ENCODE data around the gene SDHA. TPM values are rescaled to one million over a fixed set of nuclear protein-coding genes. Genes with fewer than 3 reads are reported as not detected.
A peak's percentile ranks its signal among the peaks of the same experiment; 100 is the strongest.
"Not testable (repeated sequence)": the region's sequence is repeated elsewhere in the genome, so short reads cannot be mapped to it uniquely, and the experiment has no call there.

SDHA gene
- total RNA-seq, 2 experiments from 2014 or later = 201 TPM

DNA sequence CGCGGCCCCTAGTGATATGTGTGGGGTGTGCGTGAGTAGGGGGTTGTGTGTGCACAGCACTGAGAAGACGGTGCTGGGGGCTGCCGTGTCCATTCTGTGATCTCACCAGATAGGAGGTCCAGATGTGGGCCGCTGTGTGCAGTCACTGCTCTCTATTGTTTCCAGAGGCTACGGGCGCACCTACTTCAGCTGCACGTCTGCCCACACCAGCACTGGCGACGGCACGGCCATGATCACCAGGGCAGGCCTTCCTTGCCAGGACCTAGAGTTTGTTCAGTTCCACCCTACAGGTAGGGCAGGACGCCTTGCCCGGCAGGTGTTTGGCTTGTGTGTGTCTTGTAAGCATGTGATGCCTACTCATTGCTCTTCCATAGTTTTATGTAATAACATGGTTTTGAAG, 12.6 kb downstream of the SDHA start:
- Mint-ChIP-seq H3K4me3 (no peak overlapping the region), H3K27me3 (no peaks in the 10 kb centered on the region), H3K9me3 (ENCODE audit: low read depth) (no peaks in the 10 kb centered on the region), H3K36me3 (peaks cover 57% of the 10 kb centered on the region), H3K4me1 (peaks cover 14% of the 10 kb centered on the region), H3K27ac (no peak overlapping the region)
- ATAC-seq (peak; percentile 9), DNase-seq (no peak)
- CTCF ChIA-PET = interaction anchor here (1.1 to 1.8 kb wide), 2 partner anchors 12 to 42 kb away, joined by 3 to 6 read pairs; partner anchors contain the start of genes CCDC127 and SDHA

DNA sequence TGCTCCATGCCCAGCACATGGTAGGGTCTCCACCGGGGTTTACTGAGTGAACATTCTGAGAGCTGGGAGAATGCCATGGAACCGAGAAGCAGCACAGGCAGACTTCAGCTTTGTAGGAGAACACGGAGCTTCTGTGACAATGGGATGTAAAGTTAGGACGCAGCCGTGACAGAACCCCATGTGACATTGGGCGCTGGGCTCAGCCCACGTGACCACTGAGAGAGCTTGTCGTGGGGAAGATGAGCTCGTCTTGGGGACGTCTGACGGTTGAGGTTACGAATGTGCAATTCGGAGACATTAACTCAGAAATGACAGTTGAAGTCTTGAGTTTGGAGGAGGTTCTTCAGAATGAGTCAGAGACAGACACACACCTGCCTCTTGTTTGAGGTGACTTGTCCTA, 13.5 kb downstream of the SDHA start:
- DNase-seq (no peak), ATAC-seq (peak; percentile 53)
- no peaks in the 10 kb centered on the region for H3K9me3 Mint-ChIP-seq (ENCODE audit: low read depth)
- H3K4me1 Mint-ChIP-seq = peaks cover 14% of the 10 kb centered on the region
- no peak overlapping the region for H3K4me3 Mint-ChIP-seq
- H3K27ac Mint-ChIP-seq = peak overlapping the region; percentile 43
- H3K36me3 Mint-ChIP-seq = peaks cover 56% of the 10 kb centered on the region
- H3K27me3 Mint-ChIP-seq = no peaks in the 10 kb centered on the region
- CTCF ChIA-PET = interaction anchor here (1.3 to 1.8 kb wide), 2 partner anchors 13 to 39 kb away, joined by 4 to 6 read pairs; partner anchors contain the start of genes CCDC127 and SDHA

- H3K27me3 Mint-ChIP-seq; DNase-seq; H3K9me3 Mint-ChIP-seq (ENCODE audit: low read depth); H3K27ac Mint-ChIP-seq; H3K4me3 Mint-ChIP-seq; CTCF ChIA-PET; ATAC-seq: not testable (repeated sequence)
- Mint-ChIP-seq H3K4me1 (peaks cover 14% of the 10 kb centered on the region), H3K36me3 (peaks cover 49% of the 10 kb centered on the region)
These were observed 15.3 kb downstream of the SDHA start for GRCh38 chr5:233426-233825.

GRCh38 chr5:234450-234849, 16.3 kb downstream of the SDHA start:
- no peak overlapping the region for H3K4me3 Mint-ChIP-seq
- DNase-seq = no peak
- no peaks in the 10 kb centered on the region for H3K27me3 Mint-ChIP-seq
- no peak for ATAC-seq
- CTCF ChIA-PET = no interaction called here
- H3K36me3 Mint-ChIP-seq = peaks cover 49% of the 10 kb centered on the region
- H3K4me1 Mint-ChIP-seq = peaks cover 14% of the 10 kb centered on the region
- H3K9me3 Mint-ChIP-seq (ENCODE audit: low read depth) = no peaks in the 10 kb centered on the region
- no peak overlapping the region for H3K27ac Mint-ChIP-seq

- H3K27ac Mint-ChIP-seq; DNase-seq; CTCF ChIA-PET; H3K9me3 Mint-ChIP-seq (ENCODE audit: low read depth); H3K4me3 Mint-ChIP-seq; H3K27me3 Mint-ChIP-seq; ATAC-seq: not testable (repeated sequence)
- peaks cover 56% of the 10 kb centered on the region for H3K36me3 Mint-ChIP-seq
- peaks cover 14% of the 10 kb centered on the region for H3K4me1 Mint-ChIP-seq
These were observed 17.4 kb downstream of the SDHA start for GRCh38 chr5:235527-235926.

- CTCF ChIA-PET; ATAC-seq; H3K9me3 Mint-ChIP-seq (ENCODE audit: low read depth); H3K27me3 Mint-ChIP-seq; H3K4me1 Mint-ChIP-seq; DNase-seq; H3K4me3 Mint-ChIP-seq; H3K27ac Mint-ChIP-seq: not testable (repeated sequence)
- H3K36me3 Mint-ChIP-seq = peaks cover 64% of the 10 kb centered on the region
These were observed 19.8 kb downstream of the SDHA start for GRCh38 chr5:237931-238330.

GRCh38 chr5:240550-240949, 22.4 kb downstream of the SDHA start:
- ATAC-seq; H3K27ac Mint-ChIP-seq; H3K4me3 Mint-ChIP-seq; CTCF ChIA-PET; DNase-seq; H3K27me3 Mint-ChIP-seq; H3K9me3 Mint-ChIP-seq (ENCODE audit: low read depth): not testable (repeated sequence)
- Mint-ChIP-seq H3K4me1 (peaks cover 12% of the 10 kb centered on the region), H3K36me3 (peaks cover 61% of the 10 kb centered on the region)

DNA sequence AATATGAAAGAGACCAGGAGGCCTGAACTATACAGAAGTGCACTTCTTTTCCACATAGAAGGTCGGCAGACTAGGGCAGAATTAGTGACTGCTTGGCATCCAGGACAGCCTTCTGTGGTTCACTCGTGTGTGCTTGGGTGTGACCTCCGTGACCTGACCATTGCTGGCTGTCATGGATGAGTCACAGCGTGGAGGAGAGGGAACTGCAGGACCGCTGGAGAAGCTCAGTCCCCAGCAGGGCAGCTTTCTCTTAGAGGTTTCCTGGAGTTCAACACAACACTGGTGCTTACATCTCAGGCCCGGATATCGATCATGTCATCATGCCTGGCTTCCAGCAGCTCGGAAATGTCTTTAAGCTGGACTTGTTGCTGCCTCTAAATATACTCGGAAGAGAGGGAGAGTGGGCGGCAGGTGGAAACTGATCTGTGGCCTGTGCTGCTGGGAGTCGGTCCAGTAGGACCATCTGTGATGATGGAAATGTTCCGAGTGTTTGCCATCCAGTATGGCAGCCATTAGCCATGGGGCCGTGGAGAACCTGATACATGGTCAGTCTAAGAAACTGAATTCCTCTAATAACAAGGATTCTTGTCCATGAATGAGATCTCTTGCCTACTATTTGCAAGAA, 23.0 kb downstream of the SDHA start:
- H3K27ac Mint-ChIP-seq; CTCF ChIA-PET; H3K27me3 Mint-ChIP-seq; H3K9me3 Mint-ChIP-seq (ENCODE audit: low read depth); ATAC-seq; DNase-seq; H3K4me3 Mint-ChIP-seq: not testable (repeated sequence)
- peaks cover 62% of the 10 kb centered on the region for H3K36me3 Mint-ChIP-seq
- H3K4me1 Mint-ChIP-seq = peaks cover 12% of the 10 kb centered on the region

DNA sequence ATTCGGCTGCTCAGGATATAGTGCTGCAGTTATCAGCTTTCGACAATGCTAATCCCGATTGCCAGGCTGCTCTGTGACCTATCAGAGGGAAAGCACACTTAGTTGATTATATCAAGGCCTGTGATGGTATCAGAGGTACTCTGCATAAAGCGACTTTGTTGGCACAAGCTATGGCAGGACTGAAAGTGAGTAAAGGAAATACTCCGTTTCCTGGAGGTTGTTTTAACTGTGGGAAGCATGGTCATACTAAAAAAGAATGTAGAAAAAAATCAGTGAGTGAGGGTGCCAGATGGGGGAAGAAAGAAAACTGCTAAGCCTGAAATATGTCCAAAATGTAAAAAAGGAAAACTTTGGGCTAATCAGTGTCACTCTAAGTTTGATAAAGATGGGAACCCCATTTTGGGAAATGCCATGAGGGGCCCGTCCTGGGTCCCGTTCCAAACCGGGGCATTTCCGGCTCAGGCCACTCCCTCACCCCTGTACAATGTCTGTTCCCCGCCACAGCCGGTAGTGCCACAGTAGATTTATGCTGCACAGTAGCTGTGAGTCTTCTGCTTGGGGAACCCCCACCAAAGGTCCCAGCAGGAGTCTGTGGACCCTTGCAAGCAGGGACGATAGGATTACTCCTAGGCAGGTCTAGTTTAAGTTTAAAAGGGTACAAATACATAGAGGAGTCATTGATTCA, 25.7 kb downstream of the SDHA start:
- ATAC-seq; H3K9me3 Mint-ChIP-seq (ENCODE audit: low read depth); H3K4me3 Mint-ChIP-seq; H3K27me3 Mint-ChIP-seq; DNase-seq; CTCF ChIA-PET: not testable (repeated sequence)
- Mint-ChIP-seq H3K27ac (peak overlapping the region; percentile 71), H3K4me1 (peaks cover 12% of the 10 kb centered on the region), H3K36me3 (peaks cover 79% of the 10 kb centered on the region)

DNA sequence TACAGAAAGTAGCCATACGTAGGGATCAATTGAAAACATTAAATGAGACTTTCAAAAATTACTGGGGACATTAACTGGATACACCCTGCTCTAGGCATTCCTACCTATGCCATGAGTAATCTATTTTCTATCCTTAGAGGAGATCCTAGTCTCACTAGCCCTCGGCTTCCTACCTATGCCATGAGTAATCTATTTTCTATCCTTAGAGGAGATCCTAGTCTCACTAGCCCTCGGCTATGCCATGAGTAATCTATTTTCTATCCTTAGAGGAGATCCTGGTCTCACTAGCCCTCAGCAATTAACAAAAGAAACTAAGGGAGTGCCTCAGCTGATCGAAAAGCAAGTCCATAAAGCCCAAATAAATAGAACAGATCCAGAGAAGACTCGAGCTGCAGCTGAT, 27.6 kb downstream of the SDHA start:
- not testable (repeated sequence) for H3K27me3 Mint-ChIP-seq; H3K9me3 Mint-ChIP-seq (ENCODE audit: low read depth); H3K27ac Mint-ChIP-seq; ATAC-seq; H3K4me3 Mint-ChIP-seq; DNase-seq
- H3K4me1 Mint-ChIP-seq = peaks cover 12% of the 10 kb centered on the region
- peaks cover 76% of the 10 kb centered on the region for H3K36me3 Mint-ChIP-seq
- CTCF ChIA-PET = interaction anchor here (0.9 to 1.5 kb wide), 2 partner anchors 29 to 201 kb away, joined by 3 to 4 read pairs; no protein-coding TSS in a partner anchor

DNA sequence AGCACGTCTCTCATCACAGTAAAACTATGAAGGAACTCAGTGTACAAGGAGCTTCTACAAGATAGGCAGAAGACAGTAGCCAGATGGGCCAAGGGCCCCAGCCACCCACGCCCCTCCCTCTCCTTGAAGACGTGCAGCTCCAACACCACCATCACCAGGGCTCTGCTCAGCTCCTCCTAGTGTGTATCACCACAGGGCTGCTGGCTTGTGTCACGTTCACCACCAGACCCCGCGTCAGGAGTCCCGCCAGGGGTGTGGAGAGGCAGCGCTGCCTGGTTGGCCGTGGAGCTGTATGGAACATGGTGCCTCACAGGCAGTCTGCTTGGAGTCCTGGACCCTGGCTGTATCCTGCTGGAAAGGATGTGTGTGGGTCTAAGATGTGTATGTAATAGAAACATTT, 32.3 kb downstream of the SDHA start:
- H3K36me3 Mint-ChIP-seq = peaks cover 66% of the 10 kb centered on the region
- DNase-seq; H3K4me3 Mint-ChIP-seq; CTCF ChIA-PET; H3K4me1 Mint-ChIP-seq; H3K27ac Mint-ChIP-seq; H3K27me3 Mint-ChIP-seq; H3K9me3 Mint-ChIP-seq (ENCODE audit: low read depth); ATAC-seq: not testable (repeated sequence)

- H3K36me3 Mint-ChIP-seq = peaks cover 65% of the 10 kb centered on the region
- H3K27ac Mint-ChIP-seq; H3K4me3 Mint-ChIP-seq; ATAC-seq; CTCF ChIA-PET; H3K9me3 Mint-ChIP-seq (ENCODE audit: low read depth); DNase-seq; H3K4me1 Mint-ChIP-seq; H3K27me3 Mint-ChIP-seq: not testable (repeated sequence)
These were observed 32.9 kb downstream of the SDHA start for GRCh38 chr5:251016-251415.

- DNase-seq; H3K4me3 Mint-ChIP-seq; CTCF ChIA-PET; H3K27ac Mint-ChIP-seq; H3K27me3 Mint-ChIP-seq; H3K4me1 Mint-ChIP-seq; H3K9me3 Mint-ChIP-seq (ENCODE audit: low read depth); ATAC-seq: not testable (repeated sequence)
- peaks cover 65% of the 10 kb centered on the region for H3K36me3 Mint-ChIP-seq
These were observed 33.4 kb downstream of the SDHA start for GRCh38 chr5:251538-251937.

DNA sequence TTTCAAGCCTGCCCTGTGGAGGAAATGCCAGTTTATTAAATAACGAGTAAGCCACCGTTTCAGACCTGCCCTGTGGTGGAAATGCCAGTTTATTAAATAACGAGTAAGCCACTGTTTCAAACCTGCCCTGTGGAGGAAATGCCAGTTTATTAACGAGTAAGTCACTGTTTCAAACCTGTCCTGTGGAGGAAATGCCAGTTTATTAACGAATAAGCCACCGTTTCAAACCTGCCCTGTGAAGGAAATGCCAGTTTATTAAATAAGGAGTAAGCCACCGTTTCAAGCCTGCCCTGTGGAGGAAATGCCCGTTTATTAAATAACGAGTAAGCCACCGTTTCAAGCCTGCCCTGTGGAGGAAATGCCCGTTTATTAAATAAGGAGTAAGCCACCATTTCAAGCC, 33.9 kb downstream of the SDHA start:
- Mint-ChIP-seq H3K27ac (peak overlapping the region; percentile 49), H3K36me3 (peaks cover 64% of the 10 kb centered on the region)
- ATAC-seq; H3K4me3 Mint-ChIP-seq; H3K9me3 Mint-ChIP-seq (ENCODE audit: low read depth); DNase-seq; H3K27me3 Mint-ChIP-seq; H3K4me1 Mint-ChIP-seq; CTCF ChIA-PET: not testable (repeated sequence)

Data from activated CD8-positive, alpha-beta memory T cell treated with anti-CD3 and anti-CD28 coated beads, Interleukin-2, amount 10 ng/mL, durations not matched to agents 7 days and 5 days (primary cell).